LHCN-M2 (cell line): ENCODE data around the gene OSBP2. TPM values are rescaled to one million over a fixed set of nuclear protein-coding genes. Genes with fewer than 3 reads are reported as not detected.
A peak's percentile ranks its signal among the peaks of the same experiment; 100 is the strongest.

Experiments
- DNase-seq: peaks from one replicate; pipeline ENCODE4 v3.0.0-alpha.2; 2012; ENCODE audit warnings: low read depth
- total RNA-seq: library from RNA; depleted of rRNA; stranded (reverse); fragments of >200 nt; gene quantifications from 2 replicates; pipeline ENCODE4 v1.2.3, GENCODE V29; 2014

OSBP2 gene
- total RNA-seq, 1 experiment from 2014 or later: 18.7 TPM

DNA sequence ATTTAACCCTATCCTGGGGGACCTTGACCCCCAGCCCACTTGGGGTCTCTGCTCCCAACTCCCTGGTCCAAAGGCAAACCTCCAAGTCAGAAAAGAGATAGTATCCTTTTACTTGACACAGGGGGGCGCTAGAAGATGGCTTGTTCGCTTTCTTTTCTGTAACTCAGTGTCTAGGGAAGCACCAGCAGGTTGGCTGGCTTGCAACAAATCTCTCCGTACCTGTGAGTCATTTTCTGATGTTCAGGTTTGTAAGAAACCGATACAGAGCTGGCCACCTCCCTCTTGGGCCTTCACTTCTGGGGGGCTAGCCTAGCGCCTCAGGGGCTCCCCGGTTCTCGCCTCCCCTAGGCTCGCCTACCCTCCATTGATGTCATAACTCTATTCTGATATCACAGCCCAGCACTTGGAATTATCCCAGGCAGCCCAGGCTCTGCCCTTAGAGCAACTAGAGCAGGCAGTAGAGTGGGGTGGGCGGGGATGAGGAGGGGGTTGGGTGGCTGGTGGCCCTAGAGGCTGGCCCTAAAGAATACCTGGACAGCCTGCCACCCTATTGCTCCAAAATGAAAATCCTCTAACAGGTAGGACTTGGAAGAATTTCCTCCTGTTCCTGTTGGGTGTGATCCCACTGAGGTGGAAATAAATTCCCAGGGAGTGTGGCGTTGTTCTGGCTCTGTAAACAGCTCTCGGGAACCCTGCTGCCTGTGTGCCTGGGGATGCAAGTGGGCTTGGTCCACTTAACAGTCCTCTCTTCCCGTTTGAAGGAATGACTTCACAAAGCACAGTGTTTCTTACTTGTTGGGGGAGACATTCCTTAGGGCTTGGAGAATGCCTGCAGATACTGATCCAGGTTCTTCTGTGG is 69.4 kb downstream of the OSBP2 start:
- DNase-seq: peak; percentile 66

DNA sequence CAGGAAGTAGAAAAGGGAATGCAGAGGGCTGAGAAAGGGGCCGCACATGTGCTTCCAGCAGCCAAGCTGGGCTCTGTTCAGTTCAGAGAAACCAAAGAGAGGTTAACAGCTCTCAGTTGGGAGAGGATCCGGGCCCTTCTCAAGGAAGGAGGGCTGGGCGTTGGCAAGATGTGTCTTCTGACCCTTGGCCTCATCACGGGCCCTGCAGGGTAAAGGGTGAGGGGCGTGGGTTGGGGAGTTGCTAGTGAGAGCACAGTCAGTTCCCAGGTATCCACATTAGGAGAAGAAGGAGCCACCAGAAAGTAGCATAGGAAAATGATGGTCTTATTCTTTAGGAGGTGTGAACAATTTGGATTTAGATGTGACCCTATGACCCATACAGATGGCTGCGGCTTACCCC is 73.0 kb downstream of the OSBP2 start:
- DNase-seq: no peak

DNA sequence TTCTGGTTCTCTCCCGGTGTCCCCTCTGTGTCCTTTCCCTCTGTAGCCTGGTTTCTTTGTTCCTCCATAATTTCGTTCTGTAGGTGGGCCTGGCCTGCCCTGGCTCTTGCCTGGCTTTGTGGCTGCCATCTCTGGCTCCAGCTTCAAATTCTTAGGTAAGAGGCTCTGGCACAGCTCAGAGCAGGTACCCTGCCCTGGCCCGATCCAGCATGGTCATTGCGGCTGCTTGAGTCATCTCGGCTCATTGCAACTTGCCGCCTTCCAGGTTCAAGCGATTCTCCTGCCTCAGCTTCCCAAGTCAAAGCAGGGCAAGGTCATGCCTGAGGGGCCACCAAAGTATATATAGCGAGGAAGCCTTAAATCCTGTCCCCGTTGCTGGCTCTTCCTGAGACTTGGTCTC is 76.0 kb downstream of the OSBP2 start:
- no peak for DNase-seq

- DNase-seq: no peak
These were observed 79.2 kb downstream of the OSBP2 start for GRCh38 chr22:30773919-30774318.

GRCh38 chr22:30774566-30774965 is 79.9 kb downstream of the OSBP2 start:
- no peak for DNase-seq

DNA sequence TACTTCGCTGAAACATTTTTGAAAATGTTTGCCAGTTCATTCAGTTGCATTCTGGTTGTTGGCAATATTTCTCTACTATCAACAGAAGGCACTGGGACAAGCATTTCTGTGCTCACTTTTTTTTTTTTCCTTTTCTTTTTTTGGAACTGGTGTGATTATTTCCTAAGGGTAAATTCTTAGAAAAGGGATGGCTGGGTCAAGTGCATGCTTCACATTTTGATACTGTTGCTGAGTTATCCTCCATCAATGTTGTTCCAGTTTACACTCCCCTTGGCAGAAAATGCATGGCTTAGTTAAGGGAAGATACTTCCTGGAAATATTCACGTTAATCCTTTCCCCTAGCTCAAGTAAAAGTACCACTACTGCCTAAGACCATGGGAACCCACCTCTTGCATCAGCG is 81.8 kb downstream of the OSBP2 start:
- no peak for DNase-seq

- DNase-seq: peak; percentile 39
These were observed 82.5 kb downstream of the OSBP2 start for GRCh38 chr22:30777146-30777545.

DNA sequence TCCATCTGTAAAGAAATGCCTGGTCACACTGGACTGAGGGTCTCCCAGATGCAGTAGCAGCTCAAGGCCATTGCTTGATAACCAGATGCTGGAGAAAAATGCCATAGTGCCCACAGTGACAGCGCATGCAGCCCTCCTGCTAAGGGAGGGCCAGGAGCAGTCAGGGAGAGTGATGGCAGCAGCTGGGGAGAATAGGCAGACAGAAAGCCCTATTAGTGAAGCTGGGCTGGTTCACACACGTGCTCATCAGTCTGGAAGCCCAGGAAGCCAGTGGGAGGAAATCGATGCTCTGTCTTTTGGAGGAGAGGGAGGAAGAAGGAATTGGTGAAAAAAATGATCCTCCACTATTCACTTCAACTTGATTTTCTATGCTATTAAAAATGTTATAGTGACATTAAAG is 82.9 kb downstream of the OSBP2 start:
- peak; percentile 97 for DNase-seq

GRCh38 chr22:30778261-30778660 is 83.6 kb downstream of the OSBP2 start:
- peak; percentile 41 for DNase-seq

GRCh38 chr22:30780026-30780425 is 85.4 kb downstream of the OSBP2 start:
- no peak for DNase-seq

DNA sequence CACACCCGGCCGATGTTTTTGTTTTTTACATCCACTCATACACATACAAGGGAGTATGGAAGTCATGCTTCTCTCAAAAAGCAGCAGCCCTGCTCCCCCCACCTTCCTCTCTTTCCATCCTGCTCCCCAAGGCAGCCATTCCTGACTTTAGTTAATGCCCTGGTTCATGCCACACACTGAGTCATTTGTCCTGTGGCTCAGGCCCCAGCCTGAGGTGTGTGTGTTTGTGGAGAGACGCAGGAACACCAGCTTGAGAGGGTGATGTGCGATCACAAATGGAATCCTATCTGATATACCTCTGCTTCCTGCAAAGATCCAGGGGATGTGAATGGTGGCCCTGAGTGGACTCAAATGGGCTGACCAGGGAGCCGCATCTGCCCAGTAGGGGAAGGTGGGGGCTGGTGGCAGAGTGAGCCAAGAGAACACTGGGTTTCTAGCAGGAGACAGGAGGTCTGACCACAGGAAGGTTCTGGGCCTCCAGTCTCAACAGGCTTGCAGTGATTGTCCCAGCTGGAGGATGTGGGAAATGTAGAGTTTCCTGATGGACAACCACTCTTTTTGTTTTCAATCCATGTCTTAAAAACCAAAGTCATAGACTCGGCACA is 86.7 kb downstream of the OSBP2 start:
- peak; percentile 81 for DNase-seq

DNA sequence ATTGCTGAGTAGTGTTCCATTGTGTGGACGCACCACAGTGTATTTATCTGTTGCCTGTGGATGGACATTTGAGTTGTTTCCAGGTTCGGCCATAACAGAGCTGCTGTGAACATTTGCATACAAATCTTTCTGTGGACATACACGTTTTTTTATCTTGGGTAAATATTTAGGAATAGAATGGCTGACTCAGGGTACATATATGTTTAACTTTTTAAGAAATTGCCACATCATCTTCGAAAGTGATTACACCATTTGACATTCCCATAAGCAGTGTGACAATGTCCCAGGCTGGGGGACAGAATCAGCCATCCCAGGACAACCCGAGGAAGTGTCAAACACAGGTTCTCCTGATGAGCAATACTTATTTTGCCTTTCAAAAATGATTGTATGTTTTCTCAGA is 87.9 kb downstream of the OSBP2 start:
- DNase-seq: no peak

DNA sequence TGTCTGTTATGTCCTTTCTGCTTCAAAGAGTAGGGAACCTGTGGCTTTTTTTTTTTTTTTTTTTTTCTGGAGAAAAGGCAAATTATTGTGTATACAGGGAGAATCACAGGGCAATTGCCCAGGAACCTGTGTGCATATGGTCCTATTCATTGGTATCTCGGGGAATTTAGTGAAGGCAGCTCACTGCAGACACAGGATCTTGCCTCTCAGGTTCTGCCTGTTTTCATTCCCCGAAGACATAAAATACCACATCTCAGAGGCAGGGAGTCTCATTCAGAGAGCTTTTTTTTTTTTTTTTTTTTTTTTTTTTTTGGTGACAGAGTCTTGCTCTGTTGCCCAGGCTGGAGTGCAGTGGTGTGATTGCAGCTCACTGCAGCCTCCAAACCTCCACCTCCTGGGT is 88.3 kb downstream of the OSBP2 start:
- no peak for DNase-seq

GRCh38 chr22:30785527-30785926 is 90.9 kb downstream of the OSBP2 start:
- DNase-seq: no peak

- no peak for DNase-seq
These were observed 95.7 kb downstream of the OSBP2 start for GRCh38 chr22:30790366-30790765.

GRCh38 chr22:30792456-30792855 is 97.8 kb downstream of the OSBP2 start:
- no peak for DNase-seq

DNA sequence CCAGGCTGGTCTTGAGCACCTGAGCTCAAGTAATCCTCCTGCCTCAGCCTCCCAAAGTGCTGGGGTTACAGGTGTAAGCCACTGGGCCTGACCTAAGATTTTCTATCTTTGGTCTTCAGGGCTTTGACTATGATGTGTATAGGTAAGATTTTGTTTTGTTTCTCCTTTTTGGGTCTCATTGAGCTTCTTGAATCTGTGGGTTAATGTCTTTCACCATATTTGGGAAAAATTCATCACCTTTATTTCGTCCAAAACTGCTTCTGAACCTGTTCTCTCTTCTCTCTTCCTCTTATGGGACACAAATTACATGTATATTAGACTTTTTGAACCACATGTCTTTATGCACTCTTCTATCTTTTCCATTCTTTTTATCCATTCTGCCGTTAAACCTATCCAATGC is 100.4 kb downstream of the OSBP2 start:
- DNase-seq: no peak

GRCh38 chr22:30801695-30802094 is 107.0 kb downstream of the OSBP2 start:
- DNase-seq: no peak

DNA sequence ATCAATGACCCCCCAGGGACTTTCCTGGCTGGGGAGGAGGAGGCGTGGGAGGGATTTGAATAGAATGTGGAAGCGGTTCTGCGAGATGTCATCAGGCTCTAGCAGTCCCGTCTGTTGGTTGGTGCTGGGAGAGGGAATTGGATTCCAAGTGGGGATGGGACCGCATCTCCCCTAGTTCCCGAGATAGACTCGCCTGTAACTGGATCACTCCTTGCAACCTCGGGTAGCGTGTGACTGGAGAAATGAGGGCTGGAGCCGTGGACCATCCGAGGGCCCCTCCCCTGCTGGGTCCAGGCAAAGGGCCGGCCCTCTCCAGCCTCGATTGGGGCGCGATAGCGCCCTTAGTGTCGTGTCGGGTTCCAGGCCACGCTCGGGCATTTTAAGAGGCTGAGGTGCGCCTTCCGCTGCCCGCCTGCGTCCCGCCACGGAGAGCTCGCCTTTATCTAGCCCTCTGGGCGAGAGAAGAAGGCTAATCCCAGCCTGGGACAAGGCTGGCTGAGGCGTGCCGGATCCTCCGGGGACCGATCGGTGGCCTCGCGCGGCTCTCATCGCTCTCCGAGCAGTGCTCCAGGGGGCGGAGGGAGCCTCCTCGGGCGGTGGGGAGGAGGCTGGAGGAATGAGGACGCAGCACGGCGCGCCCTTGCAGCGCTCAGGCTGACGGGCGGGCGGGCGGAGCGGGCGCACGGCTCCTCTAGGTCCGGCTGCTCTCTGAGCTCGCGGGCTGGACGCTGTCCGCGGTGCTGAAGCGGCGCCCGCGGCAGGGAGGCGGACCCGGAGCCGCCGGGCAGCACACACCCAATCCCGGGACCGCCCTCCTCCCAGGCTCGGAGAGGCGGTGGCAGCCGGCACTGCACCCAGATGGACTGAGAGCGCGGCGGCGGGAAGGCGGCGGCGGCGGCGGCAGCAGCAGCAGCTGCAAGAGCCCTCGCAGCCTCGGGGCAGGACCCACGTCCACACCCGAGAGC is 107.8 kb downstream of the OSBP2 start:
- DNase-seq: peak; percentile 96

- DNase-seq: peak; percentile 38
These were observed 109.0 kb downstream of the OSBP2 start for GRCh38 chr22:30803679-30804078.

DNA sequence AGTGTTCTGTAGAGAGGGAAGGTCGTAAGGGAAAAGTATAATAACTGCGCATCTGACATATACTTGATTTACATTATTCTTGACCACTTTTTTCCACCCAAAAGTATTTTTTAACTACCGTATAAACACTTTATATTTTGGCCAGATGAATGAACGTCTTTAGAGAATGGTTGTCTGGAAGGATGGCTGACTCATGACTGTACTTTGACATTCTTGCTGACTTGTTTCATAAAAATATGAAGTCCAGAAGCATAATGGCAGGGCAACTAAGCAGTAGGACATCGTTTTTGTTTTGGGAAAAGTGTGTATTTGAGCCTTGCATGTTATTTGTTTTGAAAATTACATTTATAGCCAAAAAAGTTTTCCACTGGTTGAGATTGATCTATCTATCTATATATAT is 110.0 kb downstream of the OSBP2 start:
- peak; percentile 50 for DNase-seq

GRCh38 chr22:30806391-30806861 is 111.8 kb downstream of the OSBP2 start:
- peak; percentile 90 for DNase-seq
